Stimulated activated naive CD8-positive, alpha-beta T cell treated with anti-CD3 and anti-CD28 coated beads, Interleukin-15, Interleukin-2, amounts not matched to agents 100 ng/mL and 50 ng/mL, for 24 hours (primary cell): Measurements from ENCODE around the gene NR2F1-AS1.
"Not testable (repeated sequence)": the region's sequence is repeated elsewhere in the genome, so short reads cannot be mapped to it uniquely, and the experiment has no call there.

Experiments
- H3K27ac Mint-ChIP-seq: one replicate; pipeline ENCODE4 v1.8.0; 2021; ENCODE audit warnings: mild to moderate bottlenecking, mixed read lengths
- H3K27me3 Mint-ChIP-seq: one replicate; pipeline ENCODE4 v1.8.0; 2021; ENCODE audit warnings: mixed read lengths
- H3K36me3 Mint-ChIP-seq: one replicate; pipeline ENCODE4 v1.8.0; 2021; ENCODE audit warnings: low read depth, mixed read lengths
- H3K4me1 Mint-ChIP-seq: one replicate; pipeline ENCODE4 v1.8.0; 2021; ENCODE audit warnings: low read depth, mixed read lengths
- H3K4me3 Mint-ChIP-seq: one replicate; pipeline ENCODE4 v1.8.0; 2021; ENCODE audit warnings: mild to moderate bottlenecking, mixed read lengths
- H3K9me3 Mint-ChIP-seq: one replicate; pipeline ENCODE4 v1.8.0; 2021; ENCODE audit warnings: mixed read lengths

The NR2F1-AS1 gene

DNA sequence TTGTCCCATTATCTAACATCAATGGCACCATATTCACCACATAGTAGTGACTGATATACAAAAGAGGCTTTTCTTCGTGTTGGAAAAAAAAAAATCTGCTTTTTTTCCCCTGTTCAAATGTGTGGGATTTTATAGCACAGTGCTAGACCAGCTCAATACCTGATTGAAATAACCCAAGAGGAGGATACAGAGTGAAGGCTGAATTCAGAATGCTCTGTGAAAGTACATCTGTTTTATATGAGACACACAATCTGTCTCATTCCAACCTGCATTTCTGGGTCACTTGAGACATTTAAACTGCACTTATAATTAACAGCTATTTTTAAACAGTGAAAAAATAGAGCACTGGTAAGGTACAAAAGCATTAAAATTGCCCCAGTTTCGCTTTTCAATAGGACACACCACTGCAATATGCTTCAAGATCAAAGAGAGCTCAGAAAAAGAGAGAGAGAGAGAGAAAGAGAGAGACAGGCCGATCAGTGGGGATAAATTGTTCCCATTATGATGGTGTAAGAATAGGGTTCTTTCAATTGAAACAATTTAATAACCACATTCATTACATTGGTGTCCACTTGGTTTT is 179.3 kb downstream of the NR2F1-AS1 start:
- Mint-ChIP-seq H3K27ac (no peak overlapping the region), H3K27me3 (peaks cover 11% of the 10 kb centered on the region), H3K36me3 (no peaks in the 10 kb centered on the region), H3K4me1 (no peaks in the 10 kb centered on the region), H3K9me3 (peaks cover 4% of the 10 kb centered on the region), H3K4me3 (no peak overlapping the region)

DNA sequence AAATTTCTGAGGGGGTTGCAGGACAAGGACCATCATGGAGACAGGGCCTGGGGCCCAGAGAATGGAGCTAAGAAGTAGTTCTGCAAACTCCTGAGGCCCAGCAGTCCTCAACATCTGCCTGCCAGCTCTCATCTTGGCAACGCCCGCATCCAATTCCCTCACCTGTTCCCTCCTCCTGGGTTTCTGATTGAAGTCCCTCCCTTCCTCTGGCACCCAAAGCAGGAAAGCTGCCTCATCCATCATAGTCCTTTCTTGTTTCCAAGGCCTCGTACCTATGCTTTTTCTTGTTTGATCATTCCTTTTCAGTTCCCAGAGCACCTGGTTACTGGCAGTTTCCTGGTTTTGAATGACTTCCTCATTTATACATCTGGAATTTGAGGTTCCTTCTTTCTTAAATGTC is 181.3 kb downstream of the NR2F1-AS1 start:
- no peak overlapping the region for H3K27ac Mint-ChIP-seq
- H3K27me3 Mint-ChIP-seq: peaks cover 11% of the 10 kb centered on the region

DNA sequence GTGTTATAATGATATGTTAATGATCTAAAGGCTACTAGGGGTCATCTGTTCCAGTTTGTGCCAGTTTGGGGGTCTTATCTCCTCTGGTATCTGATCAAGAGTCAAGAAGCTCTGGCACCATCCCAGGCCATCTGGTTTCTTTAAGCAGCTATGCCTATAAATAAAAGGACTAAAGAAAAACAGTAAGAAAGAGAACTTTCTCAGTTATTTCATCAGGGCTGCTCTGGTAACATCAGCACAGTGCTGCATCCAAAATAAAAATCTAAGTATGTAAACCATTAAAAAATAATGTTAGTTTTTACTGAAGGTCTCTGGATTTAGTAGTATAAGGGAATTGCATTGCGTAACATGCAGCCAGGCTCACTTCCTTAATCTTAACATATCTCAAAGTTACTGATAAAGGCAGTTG is 185.0 kb downstream of the NR2F1-AS1 start:
- Mint-ChIP-seq H3K9me3 (peaks cover 4% of the 10 kb centered on the region), H3K4me3 (no peak overlapping the region), H3K27me3 (peaks cover 8% of the 10 kb centered on the region), H3K27ac (no peak overlapping the region), H3K36me3 (no peaks in the 10 kb centered on the region), H3K4me1 (no peaks in the 10 kb centered on the region)

More for the DNA sequence above, 181.3 kb downstream of the NR2F1-AS1 start:
- no peaks in the 10 kb centered on the region for H3K36me3 Mint-ChIP-seq
- H3K4me3 Mint-ChIP-seq: no peak overlapping the region
- no peaks in the 10 kb centered on the region for H3K4me1 Mint-ChIP-seq
- peaks cover 4% of the 10 kb centered on the region for H3K9me3 Mint-ChIP-seq

DNA sequence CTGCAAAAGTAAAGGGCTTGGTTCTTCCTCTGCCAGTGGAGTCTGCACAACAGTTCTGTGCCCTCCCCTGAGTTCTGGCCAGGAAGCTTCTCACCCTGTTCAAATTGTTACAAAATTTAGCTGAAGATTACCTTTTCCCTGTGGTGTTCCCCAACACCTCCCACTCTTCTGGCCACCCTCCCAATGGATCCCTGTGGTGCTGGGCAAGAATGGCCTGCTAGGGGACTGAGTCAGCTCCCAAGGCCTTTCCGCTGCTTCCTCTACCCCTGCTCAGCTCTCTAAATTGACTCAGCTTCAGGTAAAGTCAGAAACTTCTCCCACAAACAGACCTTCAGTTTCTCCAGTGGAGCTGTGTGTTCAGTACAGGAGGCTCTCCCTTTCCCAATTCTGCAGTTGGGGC is 186.0 kb downstream of the NR2F1-AS1 start:
- Mint-ChIP-seq H3K36me3 (no peaks in the 10 kb centered on the region), H3K27me3 (peaks cover 7% of the 10 kb centered on the region), H3K9me3 (peaks cover 4% of the 10 kb centered on the region), H3K4me1 (no peaks in the 10 kb centered on the region), H3K4me3 (no peak overlapping the region), H3K27ac (no peak overlapping the region)

DNA sequence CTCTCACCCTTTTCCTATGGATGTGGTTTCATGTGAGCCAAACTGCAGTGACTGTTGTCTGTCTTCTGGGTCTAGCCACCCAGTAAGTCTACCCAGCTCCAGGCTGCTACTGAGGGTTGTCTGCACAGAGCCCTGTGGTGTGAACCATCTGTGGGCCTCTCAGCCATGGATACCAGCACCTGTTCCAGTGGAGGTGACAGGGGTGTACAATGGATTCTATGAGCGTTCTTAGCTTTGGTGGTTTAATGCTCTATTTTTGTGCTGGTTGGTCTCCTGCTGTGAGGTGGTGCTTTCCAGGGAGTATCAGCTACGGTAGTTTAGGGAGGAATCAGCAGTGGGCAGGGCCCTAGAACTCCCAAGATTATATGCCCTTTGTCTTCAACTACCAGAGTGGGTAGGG is 186.7 kb downstream of the NR2F1-AS1 start:
- Mint-ChIP-seq H3K4me3 (no peak overlapping the region), H3K27ac (no peak overlapping the region), H3K4me1 (no peaks in the 10 kb centered on the region), H3K9me3 (peaks cover 4% of the 10 kb centered on the region), H3K27me3 (peaks cover 5% of the 10 kb centered on the region), H3K36me3 (no peaks in the 10 kb centered on the region)

DNA sequence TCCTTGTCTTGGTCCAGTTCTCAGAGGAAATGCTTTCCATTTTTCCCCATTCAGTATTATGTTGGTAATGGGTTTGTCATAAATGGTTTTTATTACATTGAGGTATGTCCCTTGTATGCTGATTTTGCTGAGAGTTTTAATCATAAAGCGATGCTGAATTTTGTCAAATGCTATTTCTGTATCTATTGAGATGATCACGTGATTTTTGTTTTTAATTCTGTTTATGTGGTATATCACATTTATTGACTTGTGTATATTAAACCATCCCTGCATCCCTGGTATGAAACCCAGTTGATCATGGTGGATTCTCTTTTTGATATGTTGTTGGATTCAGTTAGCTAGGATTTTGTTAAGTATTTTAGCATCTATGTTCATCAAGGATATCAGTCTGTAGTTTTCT is 189.8 kb downstream of the NR2F1-AS1 start:
- H3K36me3 Mint-ChIP-seq, H3K27me3 Mint-ChIP-seq, H3K9me3 Mint-ChIP-seq, H3K27ac Mint-ChIP-seq, H3K4me1 Mint-ChIP-seq, H3K4me3 Mint-ChIP-seq: not testable (repeated sequence)

DNA sequence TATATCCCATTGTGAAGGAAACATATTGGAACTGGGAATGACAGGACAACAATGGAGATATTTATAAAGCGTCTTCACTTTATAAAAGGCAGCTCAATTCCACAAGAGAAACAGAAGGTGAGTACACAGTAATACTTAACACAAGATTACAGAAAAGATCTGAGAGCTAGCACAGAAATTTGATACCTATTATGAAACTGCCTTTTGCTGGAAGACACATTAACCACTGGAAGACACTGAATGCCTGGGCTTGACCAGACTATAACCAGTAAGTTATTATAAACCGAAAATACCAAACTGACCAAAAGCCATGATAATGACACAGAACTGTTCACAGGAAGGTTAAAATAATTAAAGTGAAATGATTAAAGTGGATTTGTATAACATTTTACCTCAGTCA is 195.4 kb downstream of the NR2F1-AS1 start:
- Mint-ChIP-seq H3K4me3 (no peak overlapping the region), H3K36me3 (no peaks in the 10 kb centered on the region), H3K27ac (no peak overlapping the region), H3K9me3 (no peaks in the 10 kb centered on the region), H3K4me1 (no peaks in the 10 kb centered on the region), H3K27me3 (peaks cover 3% of the 10 kb centered on the region)

DNA sequence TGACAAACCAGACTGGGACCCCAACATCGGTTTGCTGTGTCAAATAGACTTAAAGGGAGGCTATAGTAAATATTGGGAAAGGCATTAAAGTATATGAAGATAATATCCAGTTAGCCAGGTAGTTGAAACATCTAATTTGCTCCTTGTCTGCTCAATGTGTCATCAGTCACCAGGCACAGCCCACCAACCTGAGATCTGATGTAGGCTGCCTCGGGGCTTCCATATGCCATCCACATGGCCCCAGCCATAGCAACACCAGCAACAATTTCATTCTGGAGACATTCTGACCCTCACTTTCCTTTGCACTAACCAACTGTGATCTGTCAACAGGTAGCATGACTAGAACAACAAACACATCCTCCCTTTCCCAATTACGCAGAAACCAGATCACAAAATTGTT is 196.0 kb downstream of the NR2F1-AS1 start:
- no peaks in the 10 kb centered on the region for H3K36me3 Mint-ChIP-seq
- no peak overlapping the region for H3K4me3 Mint-ChIP-seq
- H3K27me3 Mint-ChIP-seq: peaks cover 3% of the 10 kb centered on the region
- no peak overlapping the region for H3K27ac Mint-ChIP-seq
- H3K4me1 Mint-ChIP-seq: no peaks in the 10 kb centered on the region
- H3K9me3 Mint-ChIP-seq: no peaks in the 10 kb centered on the region

DNA sequence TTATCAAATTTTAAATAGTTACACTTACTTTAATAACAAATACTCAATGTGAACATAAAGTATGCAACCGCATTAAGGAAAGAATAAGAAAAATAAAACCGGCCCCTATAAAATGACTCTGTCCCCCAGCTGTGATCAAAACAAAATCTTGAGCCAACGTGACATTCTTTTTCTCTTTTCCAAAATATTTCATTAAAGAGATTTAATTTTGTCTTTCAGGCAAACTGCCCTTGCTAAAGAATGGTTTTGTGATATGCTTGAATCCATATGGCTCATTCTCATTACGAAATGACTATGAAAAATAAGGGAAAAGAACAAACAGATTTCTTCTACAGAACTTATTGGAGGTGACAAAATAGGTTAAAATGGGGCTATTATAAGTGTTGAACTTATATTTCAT is 197.0 kb downstream of the NR2F1-AS1 start:
- Mint-ChIP-seq H3K36me3 (no peaks in the 10 kb centered on the region), H3K4me3 (no peak overlapping the region), H3K4me1 (no peaks in the 10 kb centered on the region), H3K27ac (no peak overlapping the region), H3K27me3 (peaks cover 3% of the 10 kb centered on the region), H3K9me3 (no peaks in the 10 kb centered on the region)

DNA sequence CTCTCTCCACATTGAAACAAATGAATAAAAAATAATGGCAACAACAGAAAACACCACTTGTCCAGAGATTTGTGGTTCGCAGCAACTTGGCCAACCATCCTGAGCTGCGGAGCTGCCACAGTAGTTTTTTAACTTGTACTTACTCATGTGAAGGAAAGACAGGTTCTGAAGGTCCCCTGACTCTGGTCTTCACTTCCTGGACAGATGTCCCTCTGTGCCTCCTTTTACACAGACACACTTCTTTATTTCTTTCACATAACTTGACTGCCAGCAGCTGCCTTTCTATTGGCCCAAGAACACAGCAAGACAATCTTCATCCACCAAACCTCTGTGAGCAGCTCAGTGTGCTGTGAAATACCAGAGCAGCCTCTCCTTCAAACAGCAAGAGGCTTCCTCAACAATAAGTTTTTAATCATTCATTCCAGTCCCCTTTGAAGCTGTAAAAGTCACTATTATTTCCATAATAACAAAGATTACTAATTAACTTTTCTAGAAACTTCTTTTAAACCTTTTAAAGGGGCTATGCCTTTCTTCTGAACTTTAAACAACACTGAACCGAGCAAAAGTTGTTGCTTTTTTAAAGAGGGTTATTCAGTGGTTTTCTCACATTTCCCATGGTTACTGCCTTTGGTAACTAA is 198.7 kb downstream of the NR2F1-AS1 start:
- no peaks in the 10 kb centered on the region for H3K4me1 Mint-ChIP-seq
- no peaks in the 10 kb centered on the region for H3K9me3 Mint-ChIP-seq
- H3K27ac Mint-ChIP-seq: no peak overlapping the region

DNA sequence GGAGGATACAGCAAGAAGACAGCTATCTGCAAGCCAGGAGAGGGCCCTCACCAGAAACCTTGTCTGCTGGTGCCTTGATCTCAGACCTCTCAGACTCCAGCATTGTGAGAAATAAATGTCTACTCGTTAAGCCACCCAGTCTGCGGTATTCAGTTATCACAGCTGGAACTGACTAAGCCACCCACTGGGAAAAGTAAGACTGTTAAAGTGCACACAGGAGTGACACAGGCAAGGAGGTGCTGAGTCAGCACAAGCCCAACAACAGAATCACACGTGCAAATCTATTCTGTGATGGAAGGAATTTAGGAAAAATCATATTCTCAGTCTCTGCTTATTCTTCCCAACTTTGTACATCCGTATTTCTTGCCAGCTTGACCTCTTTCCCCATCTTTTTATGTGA is 200.0 kb downstream of the NR2F1-AS1 start:
- no peaks in the 10 kb centered on the region for H3K4me1 Mint-ChIP-seq
- no peak overlapping the region for H3K4me3 Mint-ChIP-seq
- peaks cover 3% of the 10 kb centered on the region for H3K27me3 Mint-ChIP-seq
- H3K9me3 Mint-ChIP-seq: no peaks in the 10 kb centered on the region
- no peak overlapping the region for H3K27ac Mint-ChIP-seq
- no peaks in the 10 kb centered on the region for H3K36me3 Mint-ChIP-seq

More for the DNA sequence above, 198.7 kb downstream of the NR2F1-AS1 start:
- peaks cover 3% of the 10 kb centered on the region for H3K27me3 Mint-ChIP-seq
- H3K36me3 Mint-ChIP-seq: no peaks in the 10 kb centered on the region
- no peak overlapping the region for H3K4me3 Mint-ChIP-seq

DNA sequence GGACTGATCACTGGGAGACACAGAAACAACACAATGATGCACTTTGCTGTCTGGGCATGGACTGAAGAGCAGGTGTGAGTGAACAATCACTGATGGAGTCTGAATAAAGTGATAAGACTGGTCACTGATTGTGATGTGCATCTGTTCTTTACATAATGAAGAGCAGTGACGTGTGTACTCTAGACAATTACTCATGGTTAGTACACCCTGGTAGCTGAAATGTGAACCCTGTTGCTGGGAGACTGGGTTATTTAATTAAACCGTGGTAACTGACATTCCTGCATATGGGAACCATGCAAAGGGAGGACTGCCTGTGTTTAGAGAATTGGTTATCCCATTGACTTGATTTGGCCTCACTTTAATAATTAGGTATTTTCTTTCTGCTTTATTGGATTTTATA is 202.9 kb downstream of the NR2F1-AS1 start:
- no peak overlapping the region for H3K4me3 Mint-ChIP-seq
- H3K9me3 Mint-ChIP-seq: peaks cover 8% of the 10 kb centered on the region
- no peaks in the 10 kb centered on the region for H3K36me3 Mint-ChIP-seq
- H3K27me3 Mint-ChIP-seq: peaks cover 2% of the 10 kb centered on the region
- H3K27ac Mint-ChIP-seq: no peak overlapping the region
- no peaks in the 10 kb centered on the region for H3K4me1 Mint-ChIP-seq

DNA sequence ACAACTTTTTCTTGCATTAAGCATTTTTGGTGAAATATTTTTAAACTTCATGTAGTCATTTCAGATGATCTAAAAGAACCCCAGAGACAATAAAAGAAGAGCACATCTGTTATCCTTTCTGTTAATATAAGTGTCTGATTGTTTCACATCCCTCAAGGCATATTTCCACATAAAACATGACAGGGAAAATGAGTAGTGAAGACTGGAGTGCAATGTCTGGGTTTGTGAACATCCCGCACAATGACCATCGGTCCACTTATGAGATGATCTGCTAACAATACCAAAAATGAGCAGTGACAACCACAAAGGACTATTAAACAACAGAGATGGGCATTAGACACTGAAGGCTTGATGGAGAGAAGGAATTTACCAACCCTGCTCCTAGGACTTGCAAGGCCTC is 209.1 kb downstream of the NR2F1-AS1 start:
- Mint-ChIP-seq H3K27me3 (no peaks in the 10 kb centered on the region), H3K9me3 (peaks cover 20% of the 10 kb centered on the region), H3K4me3 (no peak overlapping the region), H3K36me3 (no peaks in the 10 kb centered on the region), H3K4me1 (no peaks in the 10 kb centered on the region), H3K27ac (no peak overlapping the region)

DNA sequence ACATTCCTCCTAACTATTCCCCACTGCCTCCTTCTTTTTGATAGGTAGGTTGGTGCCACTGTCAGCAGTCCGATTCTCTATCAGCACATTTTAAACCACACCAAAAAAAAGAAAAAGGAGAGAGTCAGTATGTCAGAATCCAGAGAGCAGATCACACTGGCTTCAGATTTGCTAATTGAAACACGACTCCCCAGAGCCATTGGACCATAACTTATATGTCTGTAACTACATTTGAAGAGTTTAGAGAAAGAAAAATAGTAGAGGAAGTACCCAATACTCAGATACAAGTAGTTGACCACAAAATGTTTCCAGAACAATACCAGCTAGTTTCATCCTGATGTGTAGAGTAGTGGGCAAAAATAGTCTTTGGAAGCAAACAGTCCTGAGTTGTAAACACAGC is 216.6 kb downstream of the NR2F1-AS1 start:
- Mint-ChIP-seq H3K27ac (no peak overlapping the region), H3K9me3 (peaks cover 6% of the 10 kb centered on the region), H3K27me3 (no peaks in the 10 kb centered on the region), H3K36me3 (no peaks in the 10 kb centered on the region), H3K4me1 (no peaks in the 10 kb centered on the region), H3K4me3 (no peak overlapping the region)

DNA sequence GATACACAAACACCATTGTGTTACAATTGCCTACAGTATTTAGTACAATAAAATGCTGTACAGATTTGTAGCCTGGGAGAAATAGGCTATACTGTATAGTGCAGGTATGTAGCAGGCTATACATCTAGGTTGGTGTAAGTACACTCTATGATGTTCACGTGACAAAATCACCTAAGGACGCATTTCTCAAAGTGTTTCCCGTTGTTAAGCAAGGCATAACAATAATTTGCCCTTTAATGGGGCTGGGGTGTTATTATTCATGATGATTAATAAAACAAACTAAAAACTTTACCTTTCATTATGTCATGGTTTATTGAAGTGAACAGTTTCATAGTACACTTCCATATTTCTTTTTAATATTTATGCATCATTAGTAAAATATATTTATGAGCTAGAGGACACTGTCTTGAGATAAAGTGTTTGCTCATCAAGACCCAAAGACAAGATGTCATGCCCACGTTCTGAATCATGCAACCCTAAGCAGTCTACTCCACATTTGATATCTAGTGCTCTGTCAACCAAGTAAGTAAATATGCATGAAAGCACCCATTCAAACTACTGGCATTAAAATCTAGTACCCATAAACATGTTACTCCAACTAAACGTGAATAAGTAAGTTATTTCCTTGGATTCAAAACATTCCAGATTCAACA is 220.5 kb downstream of the NR2F1-AS1 start:
- Mint-ChIP-seq H3K9me3 (peaks cover 3% of the 10 kb centered on the region), H3K4me3 (no peak overlapping the region), H3K27me3 (no peaks in the 10 kb centered on the region), H3K4me1 (no peaks in the 10 kb centered on the region), H3K27ac (no peak overlapping the region), H3K36me3 (no peaks in the 10 kb centered on the region)

DNA sequence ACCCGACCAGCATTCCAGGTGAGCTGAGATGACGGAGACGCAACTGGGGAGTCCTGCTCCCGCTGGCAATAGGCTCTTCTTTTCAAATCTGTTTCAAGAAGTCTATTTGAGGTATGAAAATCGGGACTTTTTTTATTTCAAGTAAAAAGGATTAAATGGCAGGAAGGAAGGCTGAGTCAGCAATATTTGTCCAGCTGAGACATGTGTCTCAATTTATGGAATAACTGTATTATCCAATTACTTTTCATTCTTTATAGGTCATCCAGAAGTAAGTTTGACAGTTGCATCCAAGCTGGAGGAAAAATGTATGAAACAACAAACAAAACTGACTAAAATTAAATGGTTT is 221.1 kb downstream of the NR2F1-AS1 start:
- Mint-ChIP-seq H3K9me3 (peaks cover 3% of the 10 kb centered on the region), H3K36me3 (no peaks in the 10 kb centered on the region), H3K4me1 (no peaks in the 10 kb centered on the region), H3K27me3 (no peaks in the 10 kb centered on the region), H3K4me3 (no peak overlapping the region), H3K27ac (no peak overlapping the region)
